Transverse colon (tissue), 4 donors: ENCODE data around the gene MAP4K4. TPM values are rescaled to one million over a fixed set of nuclear protein-coding genes. Genes with fewer than 3 reads are reported as not detected.

Experiments used
- DNase-seq: peaks from one replicate; pipeline ENCODE4 v3.0.0-alpha.2; 2019
- H3K27ac ChIP-seq, 4 donors: fragments of 200-600 bp; sonication (generic); 2 replicates each; pipeline ENCODE4 v1.5.1; 2016 to 2018; ENCODE audit warnings: inconsistent platforms in 4 of 4
- H3K27me3 ChIP-seq: fragments of 200-600 bp; sonication (generic); 2 replicates; pipeline ENCODE4 v1.5.1; 2017; ENCODE audit warnings: inconsistent platforms
- H3K36me3 ChIP-seq, 4 donors: fragments of 200-600 bp; sonication (generic); 2 replicates each; pipeline ENCODE4 v1.5.1; 2017 to 2019; ENCODE audit warnings: inconsistent platforms in 4 of 4
- H3K4me1 ChIP-seq, 4 donors: fragments of 200-600 bp; sonication (generic); 2 replicates each; pipeline ENCODE4 v1.5.1; 2017 to 2020; ENCODE audit warnings: inconsistent platforms in 4 of 4
- H3K4me3 ChIP-seq, 4 donors: fragments of 200-600 bp; sonication (generic); 1 replicate in 1 of 4; 2 replicates in 3 of 4; pipeline versions ENCODE4 v1.5.1 to v1.6.1; 2017 to 2019; ENCODE audit warnings: inconsistent platforms in 4 of 4
- H3K9me3 ChIP-seq, 2 donors: fragments of 200-600 bp; sonication (generic); 2 replicates each; pipeline ENCODE4 v1.5.1; 2017 to 2019; ENCODE audit warnings: inconsistent platforms in 2 of 2
- CTCF ChIP-seq, 5 experiments: fragments of 200-600 bp in 3 of 5; fragments of 450-650 bp in 2 of 5; sonication (generic) in 3 of 5; IDR thresholded peaks; 1 replicate in 2 of 5; 2 replicates in 3 of 5; pipeline ENCODE4 v1.5.1; 2016 to 2017; ENCODE audit warnings: antibody characterized with exemption in 5 of 5, inconsistent platforms in 3 of 5, mild to moderate bottlenecking in 2 of 5, moderate library complexity in 1 of 5
- EP300 ChIP-seq: sonication (generic); formaldehyde crosslinking; IDR thresholded peaks from one replicate; pipeline ENCODE4 v1.6.1; 2017; ENCODE audit warnings: antibody characterized with exemption, low read depth
- POLR2A ChIP-seq: fragments of 450-650 bp; IDR thresholded peaks from one replicate; pipeline ENCODE4 v1.6.1; 2016; ENCODE audit warnings: antibody characterized with exemption, mild to moderate bottlenecking, moderate library complexity
- POLR2AphosphoS5 ChIP-seq, 3 donors: sonication (generic); formaldehyde crosslinking; IDR thresholded peaks; one replicate each; pipeline ENCODE4 v1.6.1; 2016; ENCODE audit warnings: antibody characterized with exemption in 3 of 3
- WGBS, 2 donors: methylation state at CpG; one replicate each; pipeline ENCODE4 v1.1.5; 2018; ENCODE audit warnings: low coverage in 1 of 2; 5-methylcytosine and 5-hydroxymethylcytosine counted together
- in situ Hi-C, 4 donors: fragments of 200-750 bp; cut with MboI; loops; one replicate each; pipeline versions ENCODE4 v1.15.0 to v1.15.1; 2017; ENCODE audit warnings: low sequenced_read_pairs in 3 of 4, low pct_ligation_motif_present in 1 of 4, low pct_unique_long_range_greater_than_20kb in 1 of 4
- intact Hi-C: fragments of 100-400 bp; cut with DNase I; formaldehyde crosslinking; loops from one replicate; pipeline ENCODE4 v1.15.1; 2023; ENCODE audit warnings: low total_unique reads
- total RNA-seq, 4 donors: library from RNA; depleted of rRNA; stranded (reverse); fragments of >200 nt; gene quantifications; one replicate each; pipeline ENCODE4 v1.1.0, GENCODE V29; 2016

MAP4K4 gene
- total RNA-seq, 4 donors from 2014 or later, result 20.3 to 42.3 (median 29.6) TPM

GRCh38 chr2:101728865-101729264 is 31.4 kb downstream of the MAP4K4 start:
- in situ Hi-C loops (no loop called here), intact Hi-C loops (no loop called here)
- 69 to 80% methylated on average over 1 of the region's 1 CpG for WGBS, 2 donors
- DNase-seq, result no peak
- Histone ChIP-seq H3K4me1 (peaks cover 7 to 29% (median 11%) of the 10 kb centered on the region in 4 donors), H3K36me3 (no peaks in the 10 kb centered on the region), H3K4me3 (no peak overlapping the region), H3K27ac (no peak overlapping the region), H3K9me3 (no peaks in the 10 kb centered on the region), H3K27me3 (no peaks in the 10 kb centered on the region)
- no peak for TF ChIP-seq EP300
- TF ChIP-seq CTCF (IDR thresholded peaks at IDR 0.05), result no peak

- H3K4me3 ChIP-seq, result no peak overlapping the region
- no peak for TF ChIP-seq CTCF (IDR thresholded peaks at IDR 0.05)
- DNase-seq, result no peak
- in situ Hi-C loops, result no loop called here
- H3K27ac ChIP-seq, result no peak overlapping the region
- H3K9me3 ChIP-seq, result no peaks in the 10 kb centered on the region
- H3K27me3 ChIP-seq, result no peaks in the 10 kb centered on the region
- H3K4me1 ChIP-seq, result peaks cover 8 to 27% (median 11%) of the 10 kb centered on the region in 4 donors
- intact Hi-C loops, result no loop called here
- WGBS, 2 donors, result 83 to 92% methylated on average over 2 to 10 of the region's 10 CpGs
- H3K36me3 ChIP-seq, result no peaks in the 10 kb centered on the region
These were observed 32.1 kb downstream of the MAP4K4 start for GRCh38 chr2:101729521-101730190.

- 81 to 85% methylated on average over 6 to 9 of the region's 9 CpGs for whole genome bisulfite sequencing, 2 donors
- H3K27me3 ChIP-seq, result no peaks in the 10 kb centered on the region
- no peak for DNase-seq
- H3K4me1 ChIP-seq, result peaks cover 18 to 45% (median 24%) of the 10 kb centered on the region in 4 donors
- intact Hi-C loops, result no loop called here
- no peaks in the 10 kb centered on the region for H3K9me3 ChIP-seq
- H3K4me3 ChIP-seq, result no peak overlapping the region
- H3K36me3 ChIP-seq, result no peaks in the 10 kb centered on the region
- TF ChIP-seq CTCF (IDR thresholded peaks at IDR 0.05) (no peak), EP300 (no peak), POLR2AphosphoS5 (IDR thresholded peaks at IDR 0.05) (no peak), POLR2A (no peak)
- in situ Hi-C loops, result no loop called here
- no peak overlapping the region for H3K27ac ChIP-seq
These were observed 33.9 kb downstream of the MAP4K4 start for GRCh38 chr2:101731221-101732054.

GRCh38 chr2:101732199-101732598 is 34.7 kb downstream of the MAP4K4 start:
- no peak for DNase-seq
- no peak for TF ChIP-seq POLR2AphosphoS5 (IDR thresholded peaks at IDR 0.05)
- no peak for TF ChIP-seq EP300
- TF ChIP-seq POLR2A, result no peak
- TF ChIP-seq CTCF (IDR thresholded peaks at IDR 0.05), result no peak
- Histone ChIP-seq H3K4me1 (peaks cover 21 to 52% (median 28%) of the 10 kb centered on the region in 4 donors), H3K9me3 (no peaks in the 10 kb centered on the region), H3K4me3 (no peak overlapping the region), H3K27ac (no peak overlapping the region), H3K27me3 (no peaks in the 10 kb centered on the region), H3K36me3 (no peaks in the 10 kb centered on the region)
- intact Hi-C loops (no loop called here), in situ Hi-C loops (no loop called here)
- WGBS, 2 donors, result 41 to 43% methylated on average over 1 to 4 of the region's 4 CpGs
